Measurements from ENCODE around the gene ACOT2.
"Not testable (repeated sequence)": the region's sequence is repeated elsewhere in the genome, so short reads cannot be mapped to it uniquely, and the experiment has no call there.

ACOT2 gene

GRCh38 chr14:73569185-73569958 lies at the start of gene ACOT2:
TSS of gene ACOT2 (plus strand) at chr14:73569213. CDS start at chr14:73569241, 28 bp downstream.
- DNase-seq, result peak; percentile 47

GRCh38 chr14:73521229-73521628 lies 47.8 kb upstream of the ACOT2 start:
- no peak for DNase-seq

GRCh38 chr14:73524493-73524892 lies 44.5 kb upstream of the ACOT2 start:
- no peak for DNase-seq

GRCh38 chr14:73526036-73526984 lies 42.7 kb upstream of the ACOT2 start:
- DNase-seq, result no peak

- DNase-seq, result not testable (repeated sequence)
Observed at GRCh38 chr14:73529356-73529755, 39.7 kb upstream of the ACOT2 start.

GRCh38 chr14:73531971-73532370 lies 37.0 kb upstream of the ACOT2 start:
- DNase-seq, result peak; percentile 8

- not testable (repeated sequence) for DNase-seq
Observed at GRCh38 chr14:73537244-73538045, 31.6 kb upstream of the ACOT2 start.

GRCh38 chr14:73539017-73539416 lies 30.0 kb upstream of the ACOT2 start:
- not testable (repeated sequence) for DNase-seq

GRCh38 chr14:73542961-73543360 lies 26.1 kb upstream of the ACOT2 start:
- not testable (repeated sequence) for DNase-seq

GRCh38 chr14:73545353-73545752 lies 23.7 kb upstream of the ACOT2 start:
- DNase-seq, result not testable (repeated sequence)

- DNase-seq, result not testable (repeated sequence)
Observed at GRCh38 chr14:73549097-73549496, 19.9 kb upstream of the ACOT2 start.

- DNase-seq, result not testable (repeated sequence)
Observed at GRCh38 chr14:73549889-73550524, 19.0 kb upstream of the ACOT2 start.

GRCh38 chr14:73553845-73554244 lies 15.2 kb upstream of the ACOT2 start:
- DNase-seq, result no peak

GRCh38 chr14:73557201-73557600 lies 11.8 kb upstream of the ACOT2 start:
- DNase-seq, result not testable (repeated sequence)

GRCh38 chr14:73558238-73558637 lies 10.8 kb upstream of the ACOT2 start:
- not testable (repeated sequence) for DNase-seq

- not testable (repeated sequence) for DNase-seq
Observed at GRCh38 chr14:73562256-73562655, 6.8 kb upstream of the ACOT2 start.

- DNase-seq, result not testable (repeated sequence)
Observed at GRCh38 chr14:73562696-73563095, 6.3 kb upstream of the ACOT2 start.

GRCh38 chr14:73566431-73566830 lies 2.6 kb upstream of the ACOT2 start:
- DNase-seq, result not testable (repeated sequence)

GRCh38 chr14:73566935-73567334 lies 2.1 kb upstream of the ACOT2 start:
- DNase-seq, result not testable (repeated sequence)

GRCh38 chr14:73567358-73567757 lies 1.7 kb upstream of the ACOT2 start:
- DNase-seq, result no peak

GRCh38 chr14:73567951-73568885 lies 795 bp upstream of the ACOT2 start:
- no peak for DNase-seq
